HepG2 (cell line): ENCODE results near the gene SULT1E1. TPM values are rescaled to one million over a fixed set of nuclear protein-coding genes. Genes with fewer than 3 reads are reported as not detected.

ENCODE experiments used
- ATF3 ChIP-seq: sonication (generic); formaldehyde crosslinking; IDR thresholded peaks from 2 replicates; pipeline ENCODE4 v1.4.0; 2020; ENCODE audit warnings: missing genetic modification reagents
- CSRNP1 ChIP-seq: sonication (generic); formaldehyde crosslinking; IDR thresholded peaks from 2 replicates; pipeline ENCODE4 v1.8.1; 2023; ENCODE audit warnings: mild to moderate bottlenecking, missing genetic modification reagents
- CTCF ChIP-seq: sonication (generic); formaldehyde crosslinking; IDR thresholded peaks from 2 replicates; pipeline ENCODE4 v1.5.0; 2020; ENCODE audit warnings: mild to moderate bottlenecking, missing genetic modification reagents, moderate library complexity
- HINFP ChIP-seq: sonication (generic); formaldehyde crosslinking; IDR thresholded peaks from 2 replicates; pipeline ENCODE4 v1.4.0; 2020; ENCODE audit warnings: low read depth, mild to moderate bottlenecking, missing genetic modification reagents
- KIAA2018 ChIP-seq: sonication (generic); formaldehyde crosslinking; IDR thresholded peaks from 2 replicates; pipeline ENCODE4 v1.5.0; 2020; ENCODE audit warnings: mild to moderate bottlenecking, missing genetic modification reagents, borderline replicate concordance
- KLF9 ChIP-seq: IDR thresholded peaks from 2 replicates; pipeline ENCODE4 v1.6.1; 2016; ENCODE audit warnings: low read depth
- NFYC ChIP-seq: IDR thresholded peaks from 2 replicates; pipeline ENCODE4 v1.6.1; 2016; ENCODE audit warnings: missing genetic modification reagents, missing compliant biosample characterization
- ZBTB44 ChIP-seq: sonication (generic); formaldehyde crosslinking; IDR thresholded peaks from 2 replicates; pipeline ENCODE4 v1.4.0; 2020; ENCODE audit warnings: missing genetic modification reagents
- ZNF430 ChIP-seq: sonication (generic); formaldehyde crosslinking; IDR thresholded peaks from 2 replicates; pipeline ENCODE4 v1.9.0; 2021; ENCODE audit warnings: mild to moderate bottlenecking, missing genetic modification reagents
- ZNF468 ChIP-seq: sonication (generic); formaldehyde crosslinking; IDR thresholded peaks from 2 replicates; pipeline ENCODE4 v1.8.0; 2022; ENCODE audit warnings: mild to moderate bottlenecking, moderate library complexity, missing genetic modification reagents
- ZNF589 ChIP-seq: sonication (generic); formaldehyde crosslinking; conservative IDR thresholded peaks from 2 replicates; pipeline ENCODE4 v1.8.0; 2022; ENCODE audit warnings: mild to moderate bottlenecking, moderate library complexity, missing genetic modification reagents
- ZNF674 ChIP-seq: sonication (generic); formaldehyde crosslinking; IDR thresholded peaks from 2 replicates; pipeline ENCODE4 v1.5.0; 2020; ENCODE audit warnings: low read depth, mild to moderate bottlenecking, missing genetic modification reagents
- ZNF678 ChIP-seq: sonication (generic); formaldehyde crosslinking; IDR thresholded peaks from 2 replicates; pipeline ENCODE4 v1.4.0; 2020; ENCODE audit warnings: mild to moderate bottlenecking, missing genetic modification reagents
- polyA plus RNA-seq, 8 experiments: library from polyadenylated mRNA; depleted of rRNA in 3 of 8; stranded (reverse) in 7 of 8; unstranded in 1 of 8; fragments of >200 nt; fragmentation: Illumina TruSeq in 4 of 8; extraction: Trizol in 4 of 8; gene quantifications; 2 replicates each; pipeline versions ENCODE4 v1.2.1 to v1.2.3, GENCODE V29; 2011 to 2016; ENCODE audit warnings: low read depth in 4 of 8, missing spikeins in 1 of 8, mixed read lengths in 1 of 8; ENCODE audit not compliant: insufficient read depth in 1 of 8
- total RNA-seq, 5 experiments: library from RNA; depleted of rRNA; stranded (reverse); fragments of >200 nt; fragmentation: Illumina TruSeq; extraction: Trizol; gene quantifications; 2 replicates each; pipeline ENCODE4 v1.2.3, GENCODE V29; 2016; ENCODE audit warnings: low read depth in 1 of 5

The SULT1E1 gene
- total and polyA plus RNA-seq, 2 of the 13 experiments (the other 11 are each of a cell fraction or from before 2014, with no cell fraction given) = 1.7 to 3.9 TPM

- TF ChIP-seq ZBTB44 = no peak
- TF ChIP-seq CTCF (CRISPR knock-in tag) = peak; percentile 34; the same call in 1 of the 2 replicates
- peak; percentile 13; the same call in 1 of the 2 replicates for TF ChIP-seq ATF3 (CRISPR knock-in tag)
- TF ChIP-seq ZNF589 = no peak
- TF ChIP-seq ZNF430 (CRISPR knock-in tag) = no peak
- TF ChIP-seq NFYC (CRISPR knock-in tag) = no peak
- no peak for TF ChIP-seq ZNF468 (CRISPR knock-in tag)
- TF ChIP-seq CSRNP1 (CRISPR knock-in tag) = no peak
- no peak for TF ChIP-seq KLF9 (CRISPR knock-in tag)
- TF ChIP-seq ZNF674 (CRISPR knock-in tag) = no peak
- TF ChIP-seq ZNF678 = no peak
- no peak for TF ChIP-seq KIAA2018 (CRISPR knock-in tag)
- 0 out of 2 replicates have a peak, but pooled peaks have one; percentile 40 for TF ChIP-seq HINFP (CRISPR knock-in tag)
These were observed 27.5 kb downstream of the SULT1E1 start (continued) for GRCh38 chr4:69832326-69833030.
